AG09319 (cell line): ENCODE results near the gene ADGRB2.

ENCODE experiments used
- DNase-seq: peaks from one replicate; pipeline ENCODE4 v3.0.0-alpha.2; 2010; ENCODE audit warnings: low read depth; ENCODE audit errors: extremely low read depth
- TF ChIP-seq, protein P1 (sequence below): IDR thresholded peaks from 2 replicates; pipeline ENCODE4 v1.5.1; 2011; ENCODE audit warnings: low read depth, mild to moderate bottlenecking, inconsistent platforms, low read length, moderate library complexity

ADGRB2 gene

DNA sequence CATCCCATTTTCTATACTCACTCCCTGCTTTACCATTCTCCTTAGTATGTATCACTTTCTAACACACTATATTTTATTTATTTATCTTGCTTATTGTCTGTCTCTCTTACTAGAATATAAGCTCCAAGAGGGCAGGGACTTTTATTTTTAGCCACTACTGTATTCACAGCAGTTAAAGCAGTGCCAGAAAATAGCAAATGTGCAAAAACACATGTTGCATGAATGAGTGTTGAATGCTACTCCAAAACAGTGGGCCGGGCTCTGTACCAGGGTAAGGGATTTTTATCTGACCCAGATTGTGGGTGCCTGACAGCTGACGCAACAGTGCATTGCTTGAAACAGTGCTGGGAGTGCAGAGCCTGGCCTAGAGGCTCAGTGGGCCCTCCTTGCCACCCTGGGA, 85.0 kb downstream of the ADGRB2 start:
- no peak for DNase-seq
- TF ChIP-seq, protein P1, sequence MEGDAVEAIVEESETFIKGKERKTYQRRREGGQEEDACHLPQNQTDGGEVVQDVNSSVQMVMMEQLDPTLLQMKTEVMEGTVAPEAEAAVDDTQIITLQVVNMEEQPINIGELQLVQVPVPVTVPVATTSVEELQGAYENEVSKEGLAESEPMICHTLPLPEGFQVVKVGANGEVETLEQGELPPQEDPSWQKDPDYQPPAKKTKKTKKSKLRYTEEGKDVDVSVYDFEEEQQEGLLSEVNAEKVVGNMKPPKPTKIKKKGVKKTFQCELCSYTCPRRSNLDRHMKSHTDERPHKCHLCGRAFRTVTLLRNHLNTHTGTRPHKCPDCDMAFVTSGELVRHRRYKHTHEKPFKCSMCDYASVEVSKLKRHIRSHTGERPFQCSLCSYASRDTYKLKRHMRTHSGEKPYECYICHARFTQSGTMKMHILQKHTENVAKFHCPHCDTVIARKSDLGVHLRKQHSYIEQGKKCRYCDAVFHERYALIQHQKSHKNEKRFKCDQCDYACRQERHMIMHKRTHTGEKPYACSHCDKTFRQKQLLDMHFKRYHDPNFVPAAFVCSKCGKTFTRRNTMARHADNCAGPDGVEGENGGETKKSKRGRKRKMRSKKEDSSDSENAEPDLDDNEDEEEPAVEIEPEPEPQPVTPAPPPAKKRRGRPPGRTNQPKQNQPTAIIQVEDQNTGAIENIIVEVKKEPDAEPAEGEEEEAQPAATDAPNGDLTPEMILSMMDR: no peak

DNA sequence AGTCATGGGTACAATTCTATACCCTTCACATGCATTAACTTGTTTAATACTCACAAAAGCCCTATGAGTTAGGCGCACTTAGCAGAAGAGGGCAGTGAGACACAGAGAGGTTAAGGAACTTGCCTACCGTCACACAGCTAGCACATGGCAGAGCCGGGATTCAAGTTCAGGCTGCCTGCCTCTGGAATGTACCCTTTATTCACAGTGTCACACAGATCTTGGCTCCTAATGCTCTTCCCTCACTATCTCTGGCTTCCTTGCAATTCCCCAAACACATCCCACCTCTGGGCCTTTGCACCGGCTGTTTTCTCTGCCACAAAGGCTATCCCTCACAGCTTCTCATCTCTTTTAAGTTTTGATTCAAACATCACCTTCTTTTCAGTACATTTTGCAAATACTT, 85.5 kb downstream of the ADGRB2 start:
- no peak for DNase-seq
- TF ChIP-seq, protein P1: no peak

DNA sequence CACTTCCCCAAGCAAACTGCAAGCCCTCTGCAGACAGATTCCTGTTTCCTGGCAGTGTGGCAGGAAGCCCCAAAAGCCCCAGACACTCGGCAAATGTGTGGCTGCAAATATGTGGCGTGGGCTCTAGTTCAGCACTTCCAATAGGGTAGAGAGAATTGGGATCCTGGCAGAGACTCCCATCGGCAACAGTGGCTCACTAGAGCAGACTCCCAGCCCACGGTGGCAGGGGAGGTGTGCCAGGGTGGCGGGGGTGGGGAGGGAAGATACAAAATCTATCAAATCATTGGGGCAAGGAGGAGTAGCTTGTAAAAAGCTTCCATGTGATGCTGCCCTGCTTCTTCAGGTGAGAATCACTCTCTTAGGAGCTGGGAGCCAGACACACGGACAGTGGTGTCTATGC, 86.2 kb downstream of the ADGRB2 start:
- no peak for DNase-seq

DNA sequence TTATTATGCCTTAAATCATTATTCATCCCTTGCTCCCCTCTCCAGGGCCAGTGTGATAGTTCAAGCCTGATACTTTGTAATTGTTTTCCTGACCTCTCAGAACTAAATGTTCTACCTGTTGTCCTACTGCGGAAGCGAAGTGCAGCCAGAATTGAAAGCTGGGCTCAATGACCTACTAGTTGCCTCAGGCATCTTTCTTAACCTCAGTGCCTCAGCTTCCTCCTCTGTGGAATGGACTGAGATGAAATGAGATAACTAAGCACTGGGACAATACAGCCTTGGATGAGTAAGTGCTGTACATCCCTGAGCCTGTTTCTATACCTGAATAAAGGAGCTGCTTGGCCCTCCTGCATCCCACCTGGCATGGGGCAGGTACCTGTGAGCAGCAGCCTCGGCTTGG, 86.7 kb downstream of the ADGRB2 start:
- DNase-seq: no peak
- TF ChIP-seq, protein P1: no peak

More for the DNA sequence above, 86.2 kb downstream of the ADGRB2 start:
- TF ChIP-seq, protein P1: no peak
